GM12878 (cell line): ENCODE measurements around the gene TNKS1BP1. TPM values are rescaled to one million over a fixed set of nuclear protein-coding genes. Genes with fewer than 3 reads are reported as not detected.

Experiments
- ATAC-seq: fragments of 200-7000 bp; cut with Tn5 transposase; 3 replicates; pipeline ENCODE4 v1.9.1; 2020; ENCODE audit warnings: mild to moderate bottlenecking, moderate library complexity
- BruUV-seq: library from RNA; stranded (reverse); fragments of 400-500 nt; replicated peaks from 2 replicates; lab custom pipeline; 2021; lab: Mats Ljungman, UMichigan
- CTCF ChIA-PET: fragments of 300-600 bp; sonication (Branson Sonifier 250); formaldehyde crosslinking; extraction: SDS; loops from one replicate; lab custom pipeline; 2021; ENCODE audit warnings: inconsistent platforms; lab: Yijun Ruan, JAX
- POLR2A ChIA-PET: fragments of 350-600 bp; formaldehyde crosslinking; extraction: SDS; loops from one replicate; lab custom pipeline; 2021; ENCODE audit warnings: inconsistent platforms; lab: Charles Lee
- RAD21 ChIA-PET: fragments of 300-600 bp; sonication (Branson Sonifier 250); formaldehyde crosslinking; loops from one replicate; lab custom pipeline; 2023; ENCODE audit warnings: antibody characterized with exemption; ENCODE audit not compliant: unreplicated experiment; lab: Charles Lee
- SMC1A ChIA-PET: fragments of 300-600 bp; sonication (Branson Sonifier 250); formaldehyde crosslinking; loops from one replicate; lab custom pipeline; 2023; ENCODE audit not compliant: unreplicated experiment, uncharacterized antibody; lab: Charles Lee
- DNase-seq: peaks from one replicate; pipeline ENCODE4 v3.0.0-alpha.2; 2011; ENCODE audit warnings: low read depth, low spot score
- FAIRE-seq: peaks from 3 replicates; lab custom pipeline; 2011; peaks lifted over from hg19 to GRCh38; lab: Jason Lieb, UNC
- H2AFZ ChIP-seq: 2 replicates; pipeline ENCODE4 v1.6.0; 2011; ENCODE audit warnings: low read depth, low read length, control low read depth; ENCODE audit not compliant: control insufficient read depth
- H3K27ac ChIP-seq: 2 replicates; pipeline ENCODE4 v1.5.1; 2011; ENCODE audit warnings: control low read depth; ENCODE audit not compliant: control insufficient read depth, insufficient read depth
- H3K27me3 ChIP-seq, 2 experiments: replicated peaks in 1 of 2; 2 replicates each; pipeline versions ENCODE4 v1.6.0 to v1.6.1; 2011; ENCODE audit warnings: low read length in 1 of 2; ENCODE audit not compliant: control insufficient read depth in 2 of 2, insufficient read depth in 2 of 2
- H3K36me3 ChIP-seq, 2 experiments: 2 replicates each; pipeline ENCODE4 v1.5.1; 2011; ENCODE audit warnings: low read length in 1 of 2; ENCODE audit not compliant: control insufficient read depth in 2 of 2, insufficient read depth in 2 of 2
- H3K4me1 ChIP-seq: 2 replicates; pipeline ENCODE4 v1.6.1; 2011; ENCODE audit warnings: mild to moderate bottlenecking, low read length, moderate library complexity, mixed read lengths; ENCODE audit not compliant: control insufficient read depth, insufficient read depth
- H3K4me2 ChIP-seq: 2 replicates; pipeline ENCODE4 v1.6.0; 2011; ENCODE audit warnings: control low read depth; ENCODE audit not compliant: control insufficient read depth, insufficient read depth
- H3K4me3 ChIP-seq: fragments of 200-600 bp; sonication (generic); 2 replicates; pipeline ENCODE4 v1.5.1; 2016
- H3K79me2 ChIP-seq: 2 replicates; pipeline ENCODE4 v1.6.0; 2011; ENCODE audit warnings: low read length; ENCODE audit not compliant: control insufficient read depth, insufficient read depth
- H3K9ac ChIP-seq: 2 replicates; pipeline ENCODE4 v1.8.0; 2011; ENCODE audit warnings: low read length, control low read depth, mixed read lengths; ENCODE audit not compliant: control insufficient read depth, insufficient read depth
- H3K9me3 ChIP-seq: replicated peaks from 3 replicates; pipeline ENCODE4 v1.5.1; 2011; ENCODE audit warnings: mild to moderate bottlenecking, low read length; ENCODE audit not compliant: control insufficient read depth, insufficient read depth
- H4K20me1 ChIP-seq: 2 replicates; pipeline ENCODE4 v1.6.0; 2011; ENCODE audit not compliant: control insufficient read depth, insufficient read depth
- HDAC2 ChIP-seq: fragments of 200-600 bp; sonication (generic); IDR thresholded peaks from 2 replicates; pipeline ENCODE4 v1.6.1; 2017
- JUND ChIP-seq: IDR thresholded peaks from 2 replicates; pipeline ENCODE4 v1.6.1; 2012; ENCODE audit warnings: low read depth, mild to moderate bottlenecking, low read length, improper control_type of control experiment, moderate library complexity
- KAT2A ChIP-seq: conservative IDR thresholded peaks from 2 replicates; pipeline ENCODE4 v1.6.1; 2011; ENCODE audit warnings: low read depth, low read length; ENCODE audit not compliant: control insufficient read depth
- PKNOX1 ChIP-seq: fragments of 450-650 bp; IDR thresholded peaks from 2 replicates; pipeline ENCODE4 v1.6.1; 2016; ENCODE audit warnings: mild to moderate bottlenecking
- RUNX3 ChIP-seq: IDR thresholded peaks from 2 replicates; pipeline ENCODE4 v1.6.1; 2012; ENCODE audit warnings: low read length, inconsistent platforms
- STAT1 ChIP-seq: fragments of 450-650 bp; conservative IDR thresholded peaks from 2 replicates; pipeline ENCODE4 v1.6.1; 2014; ENCODE audit warnings: antibody characterized with exemption, mild to moderate bottlenecking
- WGBS: methylation state at CpG from one replicate; pipeline ENCODE4 v1.1.6; 2016; ENCODE audit warnings: low lambda C conversion rate; ENCODE audit not compliant: insufficient replicate concordance, insufficient coverage; ENCODE audit errors: missing lambda C conversion rate; 5-methylcytosine and 5-hydroxymethylcytosine counted together
- in situ Hi-C: fragments of 300-500 bp; cut with MboI; formaldehyde crosslinking; loops from 9 replicates; pipeline ENCODE4 v1.14.3; 2018; ENCODE audit warnings: mixed read lengths
- intact Hi-C: fragments of 100-400 bp; cut with micrococcal nuclease; formaldehyde crosslinking; loops from one replicate; pipeline ENCODE4 v1.14.2; 2022; ENCODE audit not compliant: unreplicated experiment
- polyA plus RNA-seq, 11 experiments: library from polyadenylated mRNA; depleted of rRNA in 4 of 11; unstranded in 6 of 11; stranded (reverse) in 5 of 11; fragments of >200 nt; fragmentation: Nextera tagmentation in 4 of 11; fragmentation: Illumina TruSeq in 1 of 11; extraction: Ambion mirVana in 4 of 11; extraction: Trizol in 1 of 11; gene quantifications; 1 replicate in 1 of 11; 2 replicates in 10 of 11; pipeline versions ENCODE4 v1.2.1 to v1.2.3, GENCODE V29; 2011 to 2016; ENCODE audit warnings: inconsistent platforms in 2 of 11, missing spikeins in 2 of 11, low read depth in 1 of 11
- total RNA-seq, 4 experiments: library from RNA; depleted of rRNA in 3 of 4; stranded (reverse); fragments of >200 nt in 3 of 4; fragmentation: Illumina TruSeq in 1 of 4; extraction: Trizol in 1 of 4; gene quantifications; 2 replicates each; pipeline versions ENCODE4 v1.2.1 to v1.2.3, GENCODE V29; 2013 to 2021
- TF ChIP-seq, protein P1 (sequence below): IDR thresholded peaks from 2 replicates; pipeline ENCODE4 v1.6.1; 2012; ENCODE audit warnings: mild to moderate bottlenecking, low read depth, low read length

Gene TNKS1BP1
- total and polyA plus RNA-seq, 10 of the 15 experiments (the other 5 are each of a cell fraction or from before 2014, with no cell fraction given) = 0.26 to 15.8 (median 4.3) TPM

DNA sequence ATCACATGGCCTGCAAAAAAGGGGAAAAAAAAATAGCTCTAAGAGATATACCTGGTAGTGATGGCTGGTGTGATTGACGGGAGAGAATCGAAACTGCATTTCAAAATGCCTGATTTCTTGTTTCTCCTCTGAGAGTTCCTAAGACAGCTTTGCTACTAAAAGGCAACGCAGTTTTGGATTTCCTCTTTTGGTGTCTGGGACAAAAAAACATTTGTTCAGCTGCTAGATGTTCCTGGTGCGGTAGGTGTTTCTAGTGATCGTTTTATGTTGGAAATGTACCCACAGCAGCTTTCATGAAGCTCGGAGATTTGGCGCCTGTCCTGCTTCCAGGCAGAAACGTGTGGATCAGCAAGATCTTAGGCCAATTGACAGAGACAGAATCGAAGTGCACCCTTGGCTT lies 31.5 kb upstream of the TNKS1BP1 start:
- H3K4me3 ChIP-seq = no peak overlapping the region
- ATAC-seq = no peak
- in situ Hi-C loops = no loop called here
- BruUV-seq = no TSS peak
- ChIA-PET POLR2A (interaction anchor here (1.2 kb wide), 1 partner anchor 69 kb away, joined by 4 read pairs; no protein-coding TSS in a partner anchor), RAD21 (interaction anchor here (1.1 kb wide), 1 partner anchor 11 kb away, joined by 3 read pairs; no protein-coding TSS in a partner anchor), SMC1A (no interaction called here)
- H3K4me2 ChIP-seq = no peak overlapping the region
- H3K36me3 ChIP-seq = no peaks in the 10 kb centered on the region
- H3K27me3 ChIP-seq = no peaks in the 10 kb centered on the region; a peak in 1 of 4 replicates
- 19% methylated on average over 9 of the region's 9 CpGs for WGBS
- intact Hi-C loops = no loop called here
- no peaks in the 10 kb centered on the region; the same call in 2 of the 3 replicates for H3K9me3 ChIP-seq
- H3K79me2 ChIP-seq = no peaks in the 10 kb centered on the region
- no peak for FAIRE-seq
- no peak for TF ChIP-seq RUNX3
- TF ChIP-seq HDAC2 = no peak
- no peak for TF ChIP-seq KAT2A
- TF ChIP-seq STAT1 = no peak
- peak; percentile 51; the same call in 1 of the 2 replicates for TF ChIP-seq PKNOX1
- no peak for TF ChIP-seq JUND
- TF ChIP-seq, protein P1, sequence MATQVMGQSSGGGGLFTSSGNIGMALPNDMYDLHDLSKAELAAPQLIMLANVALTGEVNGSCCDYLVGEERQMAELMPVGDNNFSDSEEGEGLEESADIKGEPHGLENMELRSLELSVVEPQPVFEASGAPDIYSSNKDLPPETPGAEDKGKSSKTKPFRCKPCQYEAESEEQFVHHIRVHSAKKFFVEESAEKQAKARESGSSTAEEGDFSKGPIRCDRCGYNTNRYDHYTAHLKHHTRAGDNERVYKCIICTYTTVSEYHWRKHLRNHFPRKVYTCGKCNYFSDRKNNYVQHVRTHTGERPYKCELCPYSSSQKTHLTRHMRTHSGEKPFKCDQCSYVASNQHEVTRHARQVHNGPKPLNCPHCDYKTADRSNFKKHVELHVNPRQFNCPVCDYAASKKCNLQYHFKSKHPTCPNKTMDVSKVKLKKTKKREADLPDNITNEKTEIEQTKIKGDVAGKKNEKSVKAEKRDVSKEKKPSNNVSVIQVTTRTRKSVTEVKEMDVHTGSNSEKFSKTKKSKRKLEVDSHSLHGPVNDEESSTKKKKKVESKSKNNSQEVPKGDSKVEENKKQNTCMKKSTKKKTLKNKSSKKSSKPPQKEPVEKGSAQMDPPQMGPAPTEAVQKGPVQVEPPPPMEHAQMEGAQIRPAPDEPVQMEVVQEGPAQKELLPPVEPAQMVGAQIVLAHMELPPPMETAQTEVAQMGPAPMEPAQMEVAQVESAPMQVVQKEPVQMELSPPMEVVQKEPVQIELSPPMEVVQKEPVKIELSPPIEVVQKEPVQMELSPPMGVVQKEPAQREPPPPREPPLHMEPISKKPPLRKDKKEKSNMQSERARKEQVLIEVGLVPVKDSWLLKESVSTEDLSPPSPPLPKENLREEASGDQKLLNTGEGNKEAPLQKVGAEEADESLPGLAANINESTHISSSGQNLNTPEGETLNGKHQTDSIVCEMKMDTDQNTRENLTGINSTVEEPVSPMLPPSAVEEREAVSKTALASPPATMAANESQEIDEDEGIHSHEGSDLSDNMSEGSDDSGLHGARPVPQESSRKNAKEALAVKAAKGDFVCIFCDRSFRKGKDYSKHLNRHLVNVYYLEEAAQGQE = no peak
- TF ChIP-seq, all 136 proteins: peak for 1
- Histone ChIP-seq H3K27ac (no peak overlapping the region), H2AFZ (no peak overlapping the region; the same call in 1 of the 2 replicates), H3K9ac (no peak overlapping the region), H4K20me1 (no peaks in the 10 kb centered on the region), H3K4me1 (no peaks in the 10 kb centered on the region)
- CTCF ChIA-PET = interaction anchor here (1.2 to 2.4 kb wide), 3 partner anchors 8 to 211 kb away, joined by 3 to 8 read pairs (median 3); partner anchors contain the start of gene UBE2L6
- no peak for DNase-seq
